Uterus (tissue), 4 donors: ENCODE measurements around the gene ERLIN1. TPM values are rescaled to one million over a fixed set of nuclear protein-coding genes. Genes with fewer than 3 reads are reported as not detected.

Source experiments
- DNase-seq, 2 donors: peaks; one replicate each; pipeline ENCODE4 v3.0.0-alpha.2; 2019 to 2020
- H3K27ac ChIP-seq, 2 donors: fragments of 200-600 bp; sonication (generic); 1 replicate in 1 of 2; 2 replicates in 1 of 2; pipeline ENCODE4 v1.5.1; 2016 to 2018
- H3K27me3 ChIP-seq, 2 donors: fragments of 200-600 bp; sonication (generic); one replicate each; pipeline ENCODE4 v1.5.1; 2018 to 2019; ENCODE audit warnings: control low read depth in 1 of 2
- H3K36me3 ChIP-seq, 2 donors: fragments of 200-600 bp; sonication (generic); one replicate each; pipeline ENCODE4 v1.5.1; 2019; ENCODE audit warnings: control low read depth in 1 of 2
- H3K4me1 ChIP-seq, 2 donors: fragments of 200-600 bp; sonication (generic); one replicate each; pipeline ENCODE4 v1.5.1; 2018 to 2019; ENCODE audit warnings: control low read depth in 1 of 2
- H3K4me3 ChIP-seq, 2 donors: fragments of 200-600 bp; sonication (generic); 1 replicate in 1 of 2; 2 replicates in 1 of 2; pipeline ENCODE4 v1.5.1; 2018 to 2019; ENCODE audit warnings: mild to moderate bottlenecking in 1 of 2
- H3K9me3 ChIP-seq, 2 donors: fragments of 200-600 bp; sonication (generic); one replicate each; pipeline ENCODE4 v1.5.1; 2019; ENCODE audit warnings: control low read depth in 1 of 2
- CTCF ChIP-seq, 4 experiments: fragments of 200-600 bp in 2 of 4; fragments of 450-650 bp in 2 of 4; sonication (generic) in 2 of 4; IDR thresholded peaks; one replicate each; pipeline ENCODE4 v1.5.1; 2016 to 2019; ENCODE audit warnings: antibody characterized with exemption in 4 of 4, mild to moderate bottlenecking in 2 of 4, moderate library complexity in 1 of 4
- POLR2A ChIP-seq, 2 donors: fragments of 450-650 bp; IDR thresholded peaks; one replicate each; pipeline ENCODE4 v1.6.1; 2016; ENCODE audit warnings: antibody characterized with exemption in 2 of 2, mild to moderate bottlenecking in 1 of 2, moderate library complexity in 1 of 2
- intact Hi-C: fragments of 100-400 bp; cut with DNase I; formaldehyde crosslinking; loops from one replicate; pipeline ENCODE4 v1.15.1; 2023; ENCODE audit warnings: low total_unique reads
- total RNA-seq, 4 donors: library from RNA; depleted of rRNA in 3 of 4; stranded (reverse); fragments of >200 nt in 3 of 4; gene quantifications; one replicate each; pipeline versions ENCODE4 v1.1.0 to v1.2.4, GENCODE V29; 2014 to 2023
- donor health status: DM: yes; HTN: yes; CAD: no.

Gene ERLIN1
- 10 to 100 TPM in 3 of 4 donors, 1 to 10 TPM in 1; 2.4 to 44.8 (median 16.7) TPM for total RNA-seq

DNA sequence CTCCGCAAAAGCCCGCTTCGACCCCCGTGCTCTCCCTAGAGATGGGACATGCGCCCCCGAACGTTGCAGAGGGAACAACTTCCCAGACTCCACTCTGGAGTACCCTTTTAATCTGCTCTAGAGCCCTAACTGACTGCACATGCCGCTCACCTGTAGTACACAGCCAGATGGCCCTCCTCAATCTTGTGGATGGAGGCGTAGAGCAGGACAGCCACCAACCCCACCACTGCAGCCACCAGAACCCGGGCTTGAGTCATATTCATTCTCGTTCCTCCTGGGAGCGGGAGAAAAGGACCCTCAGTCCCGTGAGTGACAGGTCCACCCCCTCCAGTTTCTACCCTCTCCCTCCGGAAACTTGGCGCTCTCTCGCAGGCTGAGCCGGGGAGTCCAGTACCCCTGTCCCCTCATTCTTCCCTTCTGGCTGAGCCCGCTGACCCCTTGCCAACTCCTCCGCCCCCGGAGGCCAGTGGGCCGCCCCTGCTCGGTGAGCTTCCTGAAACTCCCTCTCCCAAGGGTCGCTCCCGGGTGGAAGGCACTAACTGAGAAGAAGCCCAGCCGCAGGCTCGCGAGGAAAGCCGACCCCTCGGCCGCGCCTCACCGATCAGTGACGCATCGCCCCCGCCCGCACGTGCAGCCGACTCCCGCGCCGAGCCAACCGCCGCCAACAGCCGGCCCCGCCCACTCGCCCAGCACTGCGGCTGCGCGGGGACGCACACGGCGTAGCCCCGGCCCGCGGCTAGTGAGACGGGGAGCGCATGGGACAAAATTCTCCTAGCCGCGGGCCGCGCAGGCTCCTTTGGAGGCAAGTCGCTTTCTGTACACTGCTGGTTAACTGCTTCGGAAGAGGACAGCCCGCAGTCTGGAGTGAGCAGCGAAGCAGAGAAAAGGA is at the start of gene ERLIN1:
Gene ERLIN1, minus strand, starts transcription at position 666 of the 889 bp plus-strand sequence. Its CDS starts 403 bp downstream, at position 263.
- TF ChIP-seq CTCF (IDR thresholded peaks at IDR 0.05), result peak in 1 of 4 experiments; percentile 41
- peak; percentile 64 to 75 for TF ChIP-seq POLR2A (IDR thresholded peaks at IDR 0.05)
- peak within 1 kb of the TSS; percentile 87 to 90 for H3K27ac ChIP-seq
- H3K36me3 ChIP-seq, result no peaks in the 10 kb centered on the region
- intact Hi-C loops, result no loop called here
- H3K27me3 ChIP-seq, result no peaks in the 10 kb centered on the region
- no peaks in the 10 kb centered on the region for H3K9me3 ChIP-seq
- peak; percentile 89 to 93 for DNase-seq
- H3K4me3 ChIP-seq, result peak within 1 kb of the TSS; percentile 82 to 99
- H3K4me1 ChIP-seq, result peaks cover 5 to 10% of the 10 kb centered on the region in 2 donors

GRCh38 chr10:100232101-100232500 is 46.3 kb upstream of the ERLIN1 start:
- H3K4me1 ChIP-seq, result peaks cover 0 to 4% of the 10 kb centered on the region in 2 donors
- no peaks in the 10 kb centered on the region for H3K9me3 ChIP-seq
- H3K27ac ChIP-seq, result no peak overlapping the region
- no peak for DNase-seq
- intact Hi-C loops, result no loop called here
- no peak overlapping the region for H3K4me3 ChIP-seq
- TF ChIP-seq CTCF (IDR thresholded peaks at IDR 0.05) (no peak), POLR2A (IDR thresholded peaks at IDR 0.05) (no peak)
- H3K27me3 ChIP-seq, result no peaks in the 10 kb centered on the region
- H3K36me3 ChIP-seq, result no peaks in the 10 kb centered on the region

- Histone ChIP-seq H3K4me3 (peak overlapping the region; percentile 48 to 97), H3K9me3 (no peaks in the 10 kb centered on the region), H3K27me3 (no peaks in the 10 kb centered on the region), H3K36me3 (no peaks in the 10 kb centered on the region), H3K4me1 (peaks cover 0 to 4% of the 10 kb centered on the region in 2 donors), H3K27ac (peak overlapping the region; percentile 68 to 79)
- TF ChIP-seq CTCF (IDR thresholded peaks at IDR 0.05) (no peak), POLR2A (IDR thresholded peaks at IDR 0.05) (no peak)
- intact Hi-C loops, result no loop called here
- no peak for DNase-seq
Observed at GRCh38 chr10:100229819-100230422, 44.1 kb upstream of the ERLIN1 start.

GRCh38 chr10:100223879-100224278 is 38.0 kb upstream of the ERLIN1 start:
- intact Hi-C loops, result no loop called here
- Histone ChIP-seq H3K27ac (no peak overlapping the region), H3K4me3 (no peak overlapping the region), H3K36me3 (no peaks in the 10 kb centered on the region), H3K4me1 (peaks cover 0 to 4% of the 10 kb centered on the region in 2 donors), H3K9me3 (no peaks in the 10 kb centered on the region), H3K27me3 (no peaks in the 10 kb centered on the region)
- DNase-seq, result no peak
- TF ChIP-seq POLR2A (IDR thresholded peaks at IDR 0.05) (no peak), CTCF (IDR thresholded peaks at IDR 0.05) (no peak)

DNA sequence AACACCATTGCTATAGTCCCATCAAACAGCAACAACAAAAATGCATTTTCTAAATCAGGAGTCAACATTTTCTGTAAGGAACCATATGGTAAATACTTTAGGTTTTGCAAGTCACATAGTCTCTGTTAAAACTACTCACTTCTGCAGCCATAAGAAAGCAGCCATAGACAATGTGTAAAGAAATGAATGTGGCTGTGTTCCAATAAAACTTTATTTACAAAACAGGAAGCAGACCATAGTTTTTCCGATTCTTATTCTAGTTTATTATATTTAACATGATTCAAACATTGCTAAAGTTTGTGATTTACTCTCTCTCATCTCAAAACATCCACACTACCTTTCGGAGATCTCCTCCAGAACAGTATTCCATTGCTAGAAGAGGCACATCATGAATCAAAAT is 36.7 kb upstream of the ERLIN1 start:
- intact Hi-C loops, result no loop called here
- Histone ChIP-seq H3K4me3 (no peak overlapping the region), H3K36me3 (no peaks in the 10 kb centered on the region), H3K9me3 (no peaks in the 10 kb centered on the region), H3K27ac (no peak overlapping the region), H3K4me1 (no peaks in the 10 kb centered on the region), H3K27me3 (no peaks in the 10 kb centered on the region)
- TF ChIP-seq POLR2A (IDR thresholded peaks at IDR 0.05) (no peak), CTCF (IDR thresholded peaks at IDR 0.05) (no peak)
- DNase-seq, result no peak
